ENCODE data around the gene USP4. TPM values are rescaled to one million over a fixed set of nuclear protein-coding genes. Genes with fewer than 3 reads are reported as not detected.
"Not testable (repeated sequence)": the region's sequence is repeated elsewhere in the genome, so short reads cannot be mapped to it uniquely, and the experiment has no call there.

The USP4 gene
- total RNA-seq, 4 donors from 2014 or later, result 7.2 to 10.2 (median 9.1) TPM

DNA sequence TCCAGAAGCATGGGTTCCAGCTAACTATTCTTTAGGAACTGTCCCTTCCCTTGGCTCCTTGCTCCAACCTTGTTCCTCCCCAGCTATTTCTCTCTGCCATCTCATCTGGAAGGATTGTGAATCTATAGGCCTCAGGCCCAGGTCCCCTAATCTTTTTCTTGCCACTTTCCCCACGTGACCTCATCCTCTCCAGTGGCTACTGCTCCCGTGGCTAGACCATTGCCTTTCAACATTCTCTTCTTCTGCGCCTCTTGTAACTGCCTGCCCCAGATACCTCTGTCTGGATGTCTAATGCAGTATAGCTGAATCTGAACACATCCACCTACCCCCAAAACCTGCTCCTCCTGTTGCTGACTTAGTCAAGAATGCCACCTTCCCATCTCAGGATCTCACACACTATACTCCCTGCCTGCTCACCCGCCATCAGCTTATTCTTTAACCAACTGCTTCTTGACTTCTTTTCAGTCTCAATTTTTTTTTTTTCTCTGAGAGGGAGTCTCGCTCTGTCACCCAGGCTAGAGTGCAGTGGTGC is 13.1 kb upstream of the USP4 start:
- Histone ChIP-seq H3K36me3 (peaks cover 0 to 7% of the 10 kb centered on the region in 2 donors), H3K27me3 (no peaks in the 10 kb centered on the region), H3K4me3 (no peak overlapping the region), H3K27ac (peak overlapping the region in 3 of 4 donors; percentile 7 to 49 (median 43)), H3K9me3 (no peaks in the 10 kb centered on the region), H3K4me1 (peaks cover 9 to 15% of the 10 kb centered on the region in 2 donors)
- intact Hi-C loops (cut with DNase I; ENCODE audit: low total_unique reads) (no loop called here), in situ Hi-C loops (cut with MboI; ENCODE audit: low sequenced_read_pairs in 4 of 4) (no loop called here)
- ATAC-seq (no peak), DNase-seq (no peak)
- TF ChIP-seq, protein P1, sequence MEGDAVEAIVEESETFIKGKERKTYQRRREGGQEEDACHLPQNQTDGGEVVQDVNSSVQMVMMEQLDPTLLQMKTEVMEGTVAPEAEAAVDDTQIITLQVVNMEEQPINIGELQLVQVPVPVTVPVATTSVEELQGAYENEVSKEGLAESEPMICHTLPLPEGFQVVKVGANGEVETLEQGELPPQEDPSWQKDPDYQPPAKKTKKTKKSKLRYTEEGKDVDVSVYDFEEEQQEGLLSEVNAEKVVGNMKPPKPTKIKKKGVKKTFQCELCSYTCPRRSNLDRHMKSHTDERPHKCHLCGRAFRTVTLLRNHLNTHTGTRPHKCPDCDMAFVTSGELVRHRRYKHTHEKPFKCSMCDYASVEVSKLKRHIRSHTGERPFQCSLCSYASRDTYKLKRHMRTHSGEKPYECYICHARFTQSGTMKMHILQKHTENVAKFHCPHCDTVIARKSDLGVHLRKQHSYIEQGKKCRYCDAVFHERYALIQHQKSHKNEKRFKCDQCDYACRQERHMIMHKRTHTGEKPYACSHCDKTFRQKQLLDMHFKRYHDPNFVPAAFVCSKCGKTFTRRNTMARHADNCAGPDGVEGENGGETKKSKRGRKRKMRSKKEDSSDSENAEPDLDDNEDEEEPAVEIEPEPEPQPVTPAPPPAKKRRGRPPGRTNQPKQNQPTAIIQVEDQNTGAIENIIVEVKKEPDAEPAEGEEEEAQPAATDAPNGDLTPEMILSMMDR (IDR thresholded peaks at IDR 0.05 in 4 of 5, conservative IDR thresholded peaks at IDR 0.05 in 1 of 5), result no peak
- TF ChIP-seq POLR2A (IDR thresholded peaks at IDR 0.05), result no peak

DNA sequence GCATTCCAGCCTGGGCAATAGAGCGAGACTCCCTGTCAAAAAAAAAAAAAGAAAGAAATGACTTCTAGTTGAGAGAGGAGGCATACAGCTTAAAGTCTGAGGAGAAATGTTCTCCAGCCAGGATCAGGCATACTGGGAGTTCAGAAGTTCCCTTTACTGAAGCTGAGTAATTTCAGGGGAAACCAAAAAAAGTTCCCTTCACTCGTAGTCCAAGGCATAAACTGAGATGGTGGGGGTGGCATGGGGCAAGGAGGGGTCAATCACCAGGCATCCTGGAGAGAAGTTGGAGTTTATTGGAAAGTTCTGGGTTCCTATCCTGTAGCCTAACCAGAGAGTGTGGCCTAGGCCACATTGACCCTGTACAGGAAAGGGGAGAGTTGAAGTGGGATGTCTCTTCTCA is 12.4 kb upstream of the USP4 start:
- TF ChIP-seq POLR2A (IDR thresholded peaks at IDR 0.05), result no peak
- TF ChIP-seq, protein P1 (IDR thresholded peaks at IDR 0.05 in 4 of 5, conservative IDR thresholded peaks at IDR 0.05 in 1 of 5), result no peak
- in situ Hi-C loops (cut with MboI; ENCODE audit: low sequenced_read_pairs in 4 of 4) (no loop called here), intact Hi-C loops (cut with DNase I; ENCODE audit: low total_unique reads) (no loop called here)
- H3K4me1 ChIP-seq, result peaks cover 9 to 15% of the 10 kb centered on the region in 2 donors
- DNase-seq (no peak), ATAC-seq (no peak)
- no peaks in the 10 kb centered on the region for H3K9me3 ChIP-seq
- no peaks in the 10 kb centered on the region for H3K27me3 ChIP-seq
- peak overlapping the region; percentile 7 to 49 (median 40) for H3K27ac ChIP-seq
- peaks cover 0 to 7% of the 10 kb centered on the region in 2 donors for H3K36me3 ChIP-seq
- H3K4me3 ChIP-seq, result no peak overlapping the region

DNA sequence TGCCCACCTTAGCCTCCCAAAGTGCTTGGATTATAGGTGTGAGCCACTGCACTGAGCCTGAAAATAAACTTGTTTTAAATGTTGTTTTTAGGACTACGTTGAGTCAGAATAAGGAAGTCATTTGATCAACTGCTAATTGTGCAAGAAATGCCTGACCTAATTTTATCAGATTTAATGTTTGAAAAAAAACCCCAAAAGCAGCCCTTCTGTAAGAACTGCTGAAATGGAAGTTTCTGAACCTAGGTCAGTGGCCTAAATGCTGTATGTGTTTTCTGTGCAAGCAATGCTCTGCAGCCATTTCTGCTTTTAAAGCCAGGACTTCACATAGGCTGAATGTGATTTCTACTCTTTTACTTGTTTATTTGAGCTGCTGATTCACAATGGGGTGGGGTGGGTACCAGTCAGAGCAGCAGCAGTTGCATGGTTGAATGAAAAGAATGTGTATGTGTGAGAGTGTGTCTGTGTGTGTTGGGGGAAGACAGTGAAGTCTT is 11.7 kb upstream of the USP4 start:
- TF ChIP-seq, protein P1 (IDR thresholded peaks at IDR 0.05 in 4 of 5, conservative IDR thresholded peaks at IDR 0.05 in 1 of 5), result no peak
- TF ChIP-seq POLR2A (IDR thresholded peaks at IDR 0.05), result no peak
- Histone ChIP-seq H3K27me3 (no peaks in the 10 kb centered on the region), H3K27ac (peak overlapping the region; percentile 37 to 55 (median 46)), H3K9me3 (no peaks in the 10 kb centered on the region), H3K4me1 (peaks cover 6 to 16% of the 10 kb centered on the region in 2 donors), H3K4me3 (no peak overlapping the region), H3K36me3 (peaks cover 0 to 6% of the 10 kb centered on the region in 2 donors)
- DNase-seq, result no peak
- peak; percentile 23 to 39 for ATAC-seq
- intact Hi-C loops (cut with DNase I; ENCODE audit: low total_unique reads) (no loop called here), in situ Hi-C loops (cut with MboI; ENCODE audit: low sequenced_read_pairs in 4 of 4) (no loop called here)

DNA sequence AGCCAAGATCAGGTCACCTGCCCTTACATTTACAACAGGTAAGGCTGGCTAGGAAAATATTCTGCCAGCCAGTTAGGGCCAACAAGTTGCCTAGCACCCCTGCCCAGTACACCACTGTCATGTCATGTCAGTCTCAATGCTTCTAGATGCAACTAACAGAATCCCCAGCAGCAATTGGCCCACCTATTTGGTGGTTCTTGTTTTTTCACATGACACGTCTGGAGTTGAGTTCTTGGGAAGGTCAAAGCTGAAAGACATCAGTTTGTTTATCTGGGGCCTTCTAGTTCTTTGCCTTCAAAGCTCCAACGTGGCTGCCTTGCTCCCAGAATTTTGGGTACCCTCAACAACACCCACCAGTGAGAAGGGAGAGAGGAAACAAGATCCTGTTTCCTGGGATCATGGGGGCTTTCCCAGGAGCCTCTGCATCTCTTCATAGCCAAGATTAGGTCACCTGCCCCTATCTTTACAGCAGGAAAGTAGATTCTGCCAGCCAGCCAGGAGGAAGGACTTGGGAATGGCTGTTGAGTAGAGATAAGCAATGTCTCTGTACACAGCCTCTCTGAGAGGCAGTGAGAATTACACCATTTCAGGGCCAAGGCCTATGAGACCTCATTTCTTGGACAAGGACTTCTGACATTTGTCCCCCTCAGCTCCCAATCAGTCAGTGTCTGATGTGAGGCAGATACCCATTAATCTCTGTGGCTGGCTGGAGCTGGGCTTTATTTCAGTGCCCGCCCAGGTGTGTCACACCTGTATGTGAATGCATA is 9.7 kb upstream of the USP4 start:
- in situ Hi-C loops (cut with MboI; ENCODE audit: low sequenced_read_pairs in 4 of 4) (loop anchor here in 2 of 4 donors (10.0 kb wide), 1 partner anchor 95 kb away; no protein-coding TSS in a partner anchor), intact Hi-C loops (cut with DNase I; ENCODE audit: low total_unique reads) (no loop called here)
- peaks cover 0 to 10% of the 10 kb centered on the region in 2 donors for H3K4me1 ChIP-seq
- H3K4me3 ChIP-seq, result no peak overlapping the region
- no peaks in the 10 kb centered on the region for H3K36me3 ChIP-seq
- TF ChIP-seq, protein P1 (IDR thresholded peaks at IDR 0.05 in 4 of 5, conservative IDR thresholded peaks at IDR 0.05 in 1 of 5), result no peak
- no peak for TF ChIP-seq POLR2A (IDR thresholded peaks at IDR 0.05)
- no peak for DNase-seq
- no peak overlapping the region for H3K27ac ChIP-seq
- ATAC-seq, result no peak
- H3K27me3 ChIP-seq, result no peaks in the 10 kb centered on the region
- no peaks in the 10 kb centered on the region for H3K9me3 ChIP-seq

DNA sequence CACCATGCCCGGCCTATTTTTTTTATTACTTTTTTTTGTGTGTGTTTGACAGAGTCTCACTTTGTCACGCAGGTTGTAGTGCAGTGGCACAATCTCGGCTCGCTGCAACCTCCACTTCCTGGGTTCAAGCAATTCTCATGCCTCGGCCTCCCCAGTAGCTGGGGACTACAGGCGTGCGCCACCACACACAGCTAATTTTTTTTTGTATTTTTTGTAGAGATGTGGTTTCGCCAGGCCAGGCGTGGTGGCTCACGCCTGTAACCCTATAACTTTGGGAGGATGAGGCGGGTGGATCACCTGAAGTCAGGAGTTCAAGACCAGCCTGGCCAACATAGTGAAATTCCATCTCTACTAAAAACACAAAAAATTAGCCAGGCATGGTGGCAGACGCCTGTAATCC is 8.5 kb upstream of the USP4 start:
- not testable (repeated sequence) for H3K9me3 ChIP-seq
- in situ Hi-C loops (cut with MboI; ENCODE audit: low sequenced_read_pairs in 4 of 4), result loop anchor here in 2 of 4 donors (10.0 kb wide), 1 partner anchor 96 kb away; no protein-coding TSS in a partner anchor

More for the DNA sequence above, 8.5 kb upstream of the USP4 start:
- H3K27me3 ChIP-seq; H3K36me3 ChIP-seq; ATAC-seq; intact Hi-C loops (cut with DNase I; ENCODE audit: low total_unique reads); DNase-seq; H3K27ac ChIP-seq; H3K4me3 ChIP-seq: not testable (repeated sequence)
- H3K4me1 ChIP-seq, result peaks cover 0 to 10% of the 10 kb centered on the region in 2 donors

Measured in gastrocnemius medialis (tissue), 4 donors.